SK-N-SH (cell line): ENCODE data around the gene PLCB1. TPM values are rescaled to one million over a fixed set of nuclear protein-coding genes. Genes with fewer than 3 reads are reported as not detected.

ENCODE experiments used
- CTCF ChIA-PET: fragments of 300-600, 350-600 bp; formaldehyde crosslinking; extraction: SDS; loops from one replicate; lab custom pipeline; 2021; lab: Yijun Ruan, JAX
- POLR2A ChIA-PET: fragments of 350-600 bp; sonication (Branson Sonifier 250); formaldehyde crosslinking; extraction: SDS; loops from one replicate; lab custom pipeline; 2020; ENCODE audit warnings: antibody characterized with exemption, inconsistent platforms; lab: Yijun Ruan, JAX
- DNase-seq: peaks from one replicate; pipeline ENCODE4 v3.0.0; 2012
- H2AFZ ChIP-seq: fragments of 200-600 bp; sonication (generic); 2 replicates; pipeline ENCODE4 v1.8.1; 2016; ENCODE audit warnings: antibody characterized with exemption, mild to moderate bottlenecking, low read depth
- H3F3A ChIP-seq: fragments of 200-600 bp; sonication (generic); replicated peaks from 2 replicates; pipeline ENCODE3; 2016; ENCODE audit warnings: antibody characterized with exemption, mild to moderate bottlenecking; ENCODE audit not compliant: insufficient read depth
- H3K27ac ChIP-seq, 2 experiments: fragments of 200-500 bp in 1 of 2; fragments of 200-600 bp in 1 of 2; sonication (Bioruptor generic) in 1 of 2; sonication (generic), shearing (Covaris generic) in 1 of 2; 2 replicates each; pipeline versions ENCODE4 v1.5.1 to v1.6.1; 2014 to 2016; ENCODE audit warnings: low read depth in 2 of 2, inconsistent platforms in 1 of 2, low read length in 1 of 2, mild to moderate bottlenecking in 1 of 2, mixed read lengths in 1 of 2
- H3K27me3 ChIP-seq: fragments of 200-600 bp; sonication (generic), shearing (Covaris generic); 2 replicates; pipeline ENCODE4 v1.6.1; 2016; ENCODE audit warnings: mixed run types; ENCODE audit not compliant: insufficient read depth
- H3K36me3 ChIP-seq, 2 experiments: fragments of 200-500 bp in 1 of 2; fragments of 200-600 bp in 1 of 2; sonication (Bioruptor generic) in 1 of 2; sonication (generic) in 1 of 2; replicated peaks in 1 of 2; 2 replicates each; pipeline versions ENCODE3 to v1.5.1; 2014 to 2016; ENCODE audit warnings: low read length in 1 of 2, mild to moderate bottlenecking in 1 of 2; ENCODE audit not compliant: insufficient read depth in 2 of 2, control insufficient read depth in 1 of 2
- H3K4me1 ChIP-seq, 2 experiments: fragments of 200-500 bp in 1 of 2; fragments of 200-600 bp in 1 of 2; sonication (Bioruptor generic) in 1 of 2; sonication (generic), shearing (Covaris generic) in 1 of 2; 2 replicates each; pipeline versions ENCODE4 v1.5.1 to v1.6.1; 2014 to 2016; ENCODE audit warnings: low read depth in 1 of 2, low read length in 1 of 2, mixed run types in 1 of 2; ENCODE audit not compliant: insufficient read depth in 2 of 2, control insufficient read depth in 1 of 2
- H3K4me2 ChIP-seq: fragments of 200-600 bp; sonication (generic), shearing (Covaris generic); 2 replicates; pipeline ENCODE4 v1.6.1; 2017; ENCODE audit warnings: mixed run types
- H3K4me3 ChIP-seq, 2 experiments: fragments of 200-500 bp in 1 of 2; fragments of 200-600 bp in 1 of 2; sonication (Bioruptor generic) in 1 of 2; sonication (generic), shearing (Covaris generic) in 1 of 2; 2 replicates each; pipeline versions ENCODE4 v1.5.1 to v1.8.1; 2014 to 2016; ENCODE audit warnings: low read depth in 2 of 2, inconsistent platforms in 1 of 2, low read length in 1 of 2, mild to moderate bottlenecking in 1 of 2, mixed read lengths in 1 of 2, moderate library complexity in 1 of 2
- H3K79me2 ChIP-seq: fragments of 200-600 bp; sonication (generic); 2 replicates; pipeline ENCODE4 v1.8.1; 2017; ENCODE audit warnings: mild to moderate bottlenecking; ENCODE audit not compliant: insufficient read depth
- H3K9ac ChIP-seq: fragments of 200-600 bp; sonication (generic); 2 replicates; pipeline ENCODE4 v1.6.1; 2017; ENCODE audit warnings: mixed run types
- H3K9me2 ChIP-seq: fragments of 200-600 bp; sonication (generic); 2 replicates; pipeline ENCODE4 v1.6.1; 2017; ENCODE audit warnings: mixed run types
- H3K9me3 ChIP-seq: fragments of 200-600 bp; sonication (generic); 2 replicates; pipeline ENCODE4 v1.6.1; 2017; ENCODE audit warnings: mixed run types, mild to moderate bottlenecking, moderate library complexity
- H4K20me1 ChIP-seq: fragments of 200-600 bp; sonication (generic); 2 replicates; pipeline ENCODE4 v1.6.1; 2017; ENCODE audit warnings: mild to moderate bottlenecking, mixed run types; ENCODE audit not compliant: insufficient read depth
- EP300 ChIP-seq, 2 experiments: IDR thresholded peaks; 2 replicates each; pipeline versions ENCODE4 v1.4.0 to v1.6.1; 2012; ENCODE audit warnings: borderline replicate concordance in 1 of 2, low read depth in 1 of 2, low read length in 1 of 2
- FOXM1 ChIP-seq: IDR thresholded peaks from 2 replicates; pipeline ENCODE4 v1.4.0; 2012; ENCODE audit warnings: low read depth, mild to moderate bottlenecking
- IRF3 ChIP-seq: fragments of 150-350 bp; IDR thresholded peaks from 2 replicates; pipeline ENCODE4 v1.6.1; 2016; ENCODE audit warnings: mild to moderate bottlenecking, low read depth, low read length
- PBX3 ChIP-seq: IDR thresholded peaks from 2 replicates; pipeline ENCODE4; 2012
- REST ChIP-seq: IDR thresholded peaks from 2 replicates; pipeline ENCODE4 v1.6.1; 2012; ENCODE audit warnings: mild to moderate bottlenecking, low read depth, low read length, moderate library complexity
- RFX5 ChIP-seq: IDR thresholded peaks from 2 replicates; pipeline ENCODE4 v1.6.1; 2012; ENCODE audit warnings: mild to moderate bottlenecking, improper control_type of control experiment, low read length
- TCF12 ChIP-seq: IDR thresholded peaks from 2 replicates; pipeline ENCODE4 v1.4.0; 2012
- USF1 ChIP-seq: IDR thresholded peaks from 2 replicates; pipeline ENCODE4 v1.4.0; 2012; ENCODE audit warnings: low read depth, borderline replicate concordance
- YY1 ChIP-seq: IDR thresholded peaks from 2 replicates; pipeline ENCODE4 v1.4.0; 2012; ENCODE audit warnings: low read depth, mild to moderate bottlenecking
- ZBTB33 ChIP-seq: IDR thresholded peaks from 2 replicates; pipeline ENCODE4 v1.4.0; 2012; ENCODE audit warnings: low read depth, borderline replicate concordance
- WGBS: methylation state at CpG from one replicate; pipeline ENCODE4 v1.1.6; 2017; ENCODE audit warnings: low lambda C conversion rate; 5-methylcytosine and 5-hydroxymethylcytosine counted together
- polyA plus RNA-seq, 3 experiments: library from polyadenylated mRNA; depleted of rRNA; stranded (reverse); fragments of >200 nt; gene quantifications; 2 replicates each; pipeline ENCODE4 v1.2.3, GENCODE V29; 2012

PLCB1 gene
- polyA plus RNA-seq, 1 of the 3 experiments (the other 2 are of a cell fraction) = 10.5 TPM

DNA sequence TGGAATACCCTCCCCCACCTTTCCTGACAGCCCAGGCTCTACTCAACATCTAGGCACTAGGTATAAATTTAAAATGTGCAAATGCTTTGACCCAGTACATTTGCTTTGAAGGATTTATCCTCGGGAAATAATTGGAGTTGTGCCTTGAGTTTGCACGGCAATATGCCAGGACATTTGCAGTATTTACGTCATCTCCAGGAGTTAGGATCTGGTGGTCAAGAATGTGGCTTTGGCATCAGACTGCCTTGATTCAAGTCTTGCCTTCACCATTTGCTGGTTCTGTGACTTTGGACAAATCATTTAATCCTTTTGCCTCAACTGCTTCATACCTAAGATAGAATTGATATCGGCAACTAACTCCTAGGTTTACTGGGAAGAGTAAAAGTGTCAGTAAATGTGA, 169.6 kb downstream of the PLCB1 start:
- Histone ChIP-seq H3K27me3 (no peaks in the 10 kb centered on the region), H3K9me2 (no peaks in the 10 kb centered on the region), H3K4me2 (no peak overlapping the region), H3K9ac (no peak overlapping the region), H3K9me3 (no peaks in the 10 kb centered on the region), H4K20me1 (no peaks in the 10 kb centered on the region), H3K79me2 (peaks cover 7% of the 10 kb centered on the region; the same call in 1 of the 2 replicates), H2AFZ (no peak overlapping the region), H3K4me3 (no peak overlapping the region), H3K36me3 (no peaks in the 10 kb centered on the region), H3K27ac (no peak overlapping the region), H3K4me1 (peaks cover 0 to 16% of the 10 kb centered on the region in 2 experiments; a peak in 3 of 4 replicates), H3F3A (no peaks in the 10 kb centered on the region)
- ChIA-PET POLR2A (no interaction called here), CTCF (interaction anchor here (1.2 kb wide), 1 partner anchor 419 kb away, joined by 4 read pairs; no protein-coding TSS in a partner anchor)
- TF ChIP-seq FOXM1 (no peak), YY1 (no peak)
- 92% methylated on average over 4 of the region's 4 CpGs for WGBS
- DNase-seq = no peak

DNA sequence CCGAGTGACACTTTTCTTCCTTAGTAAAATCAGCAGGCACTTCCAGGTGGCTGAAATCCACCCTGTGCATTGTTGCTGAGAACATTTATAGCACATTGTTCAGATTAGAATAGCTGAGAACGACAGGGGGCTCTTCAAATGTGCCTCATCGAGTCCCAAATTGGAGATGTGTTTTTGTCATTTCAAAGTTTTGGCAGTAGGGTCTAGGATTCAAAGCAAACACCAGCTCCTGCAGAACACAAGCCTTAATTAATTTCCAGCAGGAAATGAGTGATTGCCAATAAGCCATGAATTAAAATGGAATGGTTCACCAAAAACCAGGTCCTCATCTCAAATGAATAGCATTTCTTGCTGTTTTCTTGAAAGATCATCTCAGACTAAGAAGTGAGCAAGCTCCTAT, 171.6 kb downstream of the PLCB1 start:
- CTCF ChIA-PET = interaction anchor here (0.7 to 1.5 kb wide), 6 partner anchors 10 to 418 kb away, joined by 3 to 4 read pairs (median 3); no protein-coding TSS in a partner anchor
- no peak overlapping the region for H3K4me3 ChIP-seq
- no peaks in the 10 kb centered on the region for H3F3A ChIP-seq
- no peaks in the 10 kb centered on the region for H3K9me2 ChIP-seq
- H2AFZ ChIP-seq = no peak overlapping the region
- no peaks in the 10 kb centered on the region for H3K27me3 ChIP-seq
- TF ChIP-seq IRF3 = no peak
- no peak for TF ChIP-seq REST
- no peak for TF ChIP-seq EP300 (IDR thresholded peaks at IDR 0.05; ENCODE audit: borderline replicate concordance in 1 of 2, low read depth in 1 of 2, low read length in 1 of 2)
- TF ChIP-seq ZBTB33 = no peak
- no peak for TF ChIP-seq RFX5
- TF ChIP-seq PBX3 = no peak
- TF ChIP-seq TCF12 = no peak
- TF ChIP-seq USF1 = no peak
- H3K4me1 ChIP-seq = peaks cover 0 to 21% of the 10 kb centered on the region in 2 experiments; a peak in 3 of 4 replicates
- no peak for DNase-seq
- no peaks in the 10 kb centered on the region for H4K20me1 ChIP-seq
- H3K9ac ChIP-seq = no peak overlapping the region
- H3K27ac ChIP-seq = no peak overlapping the region
- H3K36me3 ChIP-seq = no peaks in the 10 kb centered on the region
- peaks cover 7% of the 10 kb centered on the region; the same call in 1 of the 2 replicates for H3K79me2 ChIP-seq
- no peak overlapping the region for H3K4me2 ChIP-seq
- 69% methylated on average over 3 of the region's 3 CpGs for WGBS
- no peaks in the 10 kb centered on the region for H3K9me3 ChIP-seq
- POLR2A ChIA-PET = no interaction called here
